Measurements from ENCODE around the gene GDI1.

DNA sequence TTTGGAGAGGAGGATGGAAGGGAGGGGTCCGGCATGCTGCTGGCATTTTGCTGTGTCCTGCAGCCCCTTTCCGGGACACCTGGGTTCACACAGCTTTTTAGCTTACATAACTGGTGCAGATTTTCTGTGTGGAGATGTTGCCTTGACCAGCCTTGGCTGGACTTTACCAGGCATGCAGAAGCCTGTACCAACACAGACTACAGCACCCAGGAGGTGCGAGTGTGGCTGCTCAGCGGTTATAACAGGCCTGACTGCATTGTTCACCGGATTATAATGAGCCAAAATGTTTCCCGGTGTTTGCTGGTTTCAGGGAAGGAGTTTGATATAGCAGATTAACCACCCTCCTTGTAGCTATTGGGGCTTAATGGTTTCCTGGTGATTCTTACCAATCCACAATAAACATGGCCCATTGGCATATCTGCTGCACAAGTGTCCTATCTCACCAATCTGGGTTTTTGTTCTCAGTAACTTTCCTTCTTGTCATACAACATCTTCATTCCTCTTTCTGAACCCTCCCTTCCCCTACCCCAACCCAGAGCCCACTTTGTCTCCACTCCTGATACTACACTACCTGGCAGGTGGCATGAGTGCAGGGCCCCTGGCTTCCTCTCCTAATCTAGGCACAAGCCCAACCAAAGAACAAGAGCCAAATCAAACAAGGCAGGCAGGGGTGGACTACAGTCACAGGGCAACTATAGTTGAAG is 34.9 kb upstream of the GDI1 start:
- TF ChIP-seq POLR2AphosphoS5 (IDR thresholded peaks at IDR 0.05; ENCODE audit: low read depth): no peak
- TF ChIP-seq, protein P1, sequence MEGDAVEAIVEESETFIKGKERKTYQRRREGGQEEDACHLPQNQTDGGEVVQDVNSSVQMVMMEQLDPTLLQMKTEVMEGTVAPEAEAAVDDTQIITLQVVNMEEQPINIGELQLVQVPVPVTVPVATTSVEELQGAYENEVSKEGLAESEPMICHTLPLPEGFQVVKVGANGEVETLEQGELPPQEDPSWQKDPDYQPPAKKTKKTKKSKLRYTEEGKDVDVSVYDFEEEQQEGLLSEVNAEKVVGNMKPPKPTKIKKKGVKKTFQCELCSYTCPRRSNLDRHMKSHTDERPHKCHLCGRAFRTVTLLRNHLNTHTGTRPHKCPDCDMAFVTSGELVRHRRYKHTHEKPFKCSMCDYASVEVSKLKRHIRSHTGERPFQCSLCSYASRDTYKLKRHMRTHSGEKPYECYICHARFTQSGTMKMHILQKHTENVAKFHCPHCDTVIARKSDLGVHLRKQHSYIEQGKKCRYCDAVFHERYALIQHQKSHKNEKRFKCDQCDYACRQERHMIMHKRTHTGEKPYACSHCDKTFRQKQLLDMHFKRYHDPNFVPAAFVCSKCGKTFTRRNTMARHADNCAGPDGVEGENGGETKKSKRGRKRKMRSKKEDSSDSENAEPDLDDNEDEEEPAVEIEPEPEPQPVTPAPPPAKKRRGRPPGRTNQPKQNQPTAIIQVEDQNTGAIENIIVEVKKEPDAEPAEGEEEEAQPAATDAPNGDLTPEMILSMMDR (conservative IDR thresholded peaks at IDR 0.05; ENCODE audit: low read depth in 2 of 2): no peak
- no peak for TF ChIP-seq EZH2 (IDR thresholded peaks at IDR 0.05; ENCODE audit: low read depth, unreplicated experiment)
- TF ChIP-seq CREB1 (CRISPR knock-in tag; IDR thresholded peaks at IDR 0.05; ENCODE audit: low read depth): no peak
- TF ChIP-seq, protein P2, sequence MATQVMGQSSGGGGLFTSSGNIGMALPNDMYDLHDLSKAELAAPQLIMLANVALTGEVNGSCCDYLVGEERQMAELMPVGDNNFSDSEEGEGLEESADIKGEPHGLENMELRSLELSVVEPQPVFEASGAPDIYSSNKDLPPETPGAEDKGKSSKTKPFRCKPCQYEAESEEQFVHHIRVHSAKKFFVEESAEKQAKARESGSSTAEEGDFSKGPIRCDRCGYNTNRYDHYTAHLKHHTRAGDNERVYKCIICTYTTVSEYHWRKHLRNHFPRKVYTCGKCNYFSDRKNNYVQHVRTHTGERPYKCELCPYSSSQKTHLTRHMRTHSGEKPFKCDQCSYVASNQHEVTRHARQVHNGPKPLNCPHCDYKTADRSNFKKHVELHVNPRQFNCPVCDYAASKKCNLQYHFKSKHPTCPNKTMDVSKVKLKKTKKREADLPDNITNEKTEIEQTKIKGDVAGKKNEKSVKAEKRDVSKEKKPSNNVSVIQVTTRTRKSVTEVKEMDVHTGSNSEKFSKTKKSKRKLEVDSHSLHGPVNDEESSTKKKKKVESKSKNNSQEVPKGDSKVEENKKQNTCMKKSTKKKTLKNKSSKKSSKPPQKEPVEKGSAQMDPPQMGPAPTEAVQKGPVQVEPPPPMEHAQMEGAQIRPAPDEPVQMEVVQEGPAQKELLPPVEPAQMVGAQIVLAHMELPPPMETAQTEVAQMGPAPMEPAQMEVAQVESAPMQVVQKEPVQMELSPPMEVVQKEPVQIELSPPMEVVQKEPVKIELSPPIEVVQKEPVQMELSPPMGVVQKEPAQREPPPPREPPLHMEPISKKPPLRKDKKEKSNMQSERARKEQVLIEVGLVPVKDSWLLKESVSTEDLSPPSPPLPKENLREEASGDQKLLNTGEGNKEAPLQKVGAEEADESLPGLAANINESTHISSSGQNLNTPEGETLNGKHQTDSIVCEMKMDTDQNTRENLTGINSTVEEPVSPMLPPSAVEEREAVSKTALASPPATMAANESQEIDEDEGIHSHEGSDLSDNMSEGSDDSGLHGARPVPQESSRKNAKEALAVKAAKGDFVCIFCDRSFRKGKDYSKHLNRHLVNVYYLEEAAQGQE (IDR thresholded peaks at IDR 0.05; ENCODE audit: unreplicated experiment): no peak
- TF ChIP-seq EZH2phosphoT487 (IDR thresholded peaks at IDR 0.05; ENCODE audit: unreplicated experiment): no peak
- TF ChIP-seq, protein P3, sequence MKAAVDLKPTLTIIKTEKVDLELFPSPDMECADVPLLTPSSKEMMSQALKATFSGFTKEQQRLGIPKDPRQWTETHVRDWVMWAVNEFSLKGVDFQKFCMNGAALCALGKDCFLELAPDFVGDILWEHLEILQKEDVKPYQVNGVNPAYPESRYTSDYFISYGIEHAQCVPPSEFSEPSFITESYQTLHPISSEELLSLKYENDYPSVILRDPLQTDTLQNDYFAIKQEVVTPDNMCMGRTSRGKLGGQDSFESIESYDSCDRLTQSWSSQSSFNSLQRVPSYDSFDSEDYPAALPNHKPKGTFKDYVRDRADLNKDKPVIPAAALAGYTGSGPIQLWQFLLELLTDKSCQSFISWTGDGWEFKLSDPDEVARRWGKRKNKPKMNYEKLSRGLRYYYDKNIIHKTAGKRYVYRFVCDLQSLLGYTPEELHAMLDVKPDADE (IDR thresholded peaks at IDR 0.05): no peak
- no peak for TF ChIP-seq ZNF331 (CRISPR knock-in tag; IDR thresholded peaks at IDR 0.05; ENCODE audit: low read depth)
